ENCODE results near the gene CENPE. TPM values are rescaled to one million over a fixed set of nuclear protein-coding genes. Genes with fewer than 3 reads are reported as not detected.
A peak's percentile ranks its signal among the peaks of the same experiment; 100 is the strongest.

CENPE gene
- total RNA-seq, 2 experiments from 2014 or later, result 38.1 to 45.2 TPM

GRCh38 chr4:103095080-103095479 is 103.1 kb downstream of the CENPE start:
- CTCF ChIA-PET, result interaction anchor here (0.5 to 3.3 kb wide), 5 partner anchors 49 to 475 kb away, joined by 3 to 15 read pairs (median 3); no protein-coding TSS in a partner anchor
- Mint-ChIP-seq H3K27ac (no peak overlapping the region), H3K4me1 (ENCODE audit: low read depth) (peaks cover 37% of the 10 kb centered on the region), H3K4me3 (no peak overlapping the region), H3K36me3 (ENCODE audit: low read depth) (peaks cover 6% of the 10 kb centered on the region), H3K27me3 (ENCODE audit: low read depth) (no peaks in the 10 kb centered on the region), H3K9me3 (no peaks in the 10 kb centered on the region)
- DNase-seq, result no peak
- intact Hi-C loops (cut with micrococcal nuclease), result no loop called here

- CTCF ChIA-PET, result interaction anchor here (0.5 to 5.9 kb wide), 27 partner anchors 8 to 1211 kb away, joined by 3 to 69 read pairs (median 6); partner anchors contain the start of genes BDH2 and SLC9B2
- no peak for DNase-seq
- no peaks in the 10 kb centered on the region for H3K9me3 Mint-ChIP-seq
- H3K4me1 Mint-ChIP-seq (ENCODE audit: low read depth), result peaks cover 16% of the 10 kb centered on the region
- H3K4me3 Mint-ChIP-seq, result no peak overlapping the region
- H3K36me3 Mint-ChIP-seq (ENCODE audit: low read depth), result peaks cover 7% of the 10 kb centered on the region
- H3K27ac Mint-ChIP-seq, result no peak overlapping the region
- H3K27me3 Mint-ChIP-seq (ENCODE audit: low read depth), result no peaks in the 10 kb centered on the region
- intact Hi-C loops (cut with micrococcal nuclease), result loop anchor here (1.0 kb wide), 1 partner anchor 73 kb away; the partner anchor contains the start of gene SLC9B1
Observed at GRCh38 chr4:103092245-103092644, 105.9 kb downstream of the CENPE start.

- Mint-ChIP-seq H3K36me3 (ENCODE audit: low read depth) (peaks cover 13% of the 10 kb centered on the region), H3K27ac (no peak overlapping the region), H3K9me3 (no peaks in the 10 kb centered on the region), H3K4me1 (ENCODE audit: low read depth) (peaks cover 11% of the 10 kb centered on the region), H3K27me3 (ENCODE audit: low read depth) (no peaks in the 10 kb centered on the region), H3K4me3 (no peak overlapping the region)
- CTCF ChIA-PET, result interaction anchor here (0.5 to 5.9 kb wide), 37 partner anchors 8 to 1212 kb away, joined by 3 to 69 read pairs (median 5); partner anchors contain the start of genes BDH2 and SLC9B2
- intact Hi-C loops (cut with micrococcal nuclease), result loop anchor here (1.0 to 2.0 kb wide), 7 partner anchors 45 to 835 kb away; partner anchors contain the start of gene SLC9B1
- DNase-seq, result peak; percentile 62
Observed at GRCh38 chr4:103091601-103092223, 106.4 kb downstream of the CENPE start.

GRCh38 chr4:103089481-103089880 is 108.7 kb downstream of the CENPE start:
- no peak for DNase-seq
- Mint-ChIP-seq H3K27me3 (ENCODE audit: low read depth) (no peaks in the 10 kb centered on the region), H3K9me3 (no peaks in the 10 kb centered on the region), H3K4me1 (ENCODE audit: low read depth) (peaks cover 10% of the 10 kb centered on the region), H3K36me3 (ENCODE audit: low read depth) (peaks cover 14% of the 10 kb centered on the region), H3K27ac (no peak overlapping the region), H3K4me3 (no peak overlapping the region)
- CTCF ChIA-PET, result interaction anchor here (0.6 to 5.9 kb wide), 6 partner anchors 8 to 65 kb away, joined by 3 to 69 read pairs (median 7); partner anchors contain the start of gene BDH2
- intact Hi-C loops (cut with micrococcal nuclease), result no loop called here

- DNase-seq, result no peak
- peaks cover 1% of the 10 kb centered on the region for H3K4me1 Mint-ChIP-seq (ENCODE audit: low read depth)
- H3K27ac Mint-ChIP-seq, result no peak overlapping the region
- no peaks in the 10 kb centered on the region for H3K27me3 Mint-ChIP-seq (ENCODE audit: low read depth)
- no peak overlapping the region for H3K4me3 Mint-ChIP-seq
- intact Hi-C loops (cut with micrococcal nuclease), result no loop called here
- H3K36me3 Mint-ChIP-seq (ENCODE audit: low read depth), result peaks cover 11% of the 10 kb centered on the region
- CTCF ChIA-PET, result no interaction called here
- no peaks in the 10 kb centered on the region for H3K9me3 Mint-ChIP-seq
Observed at GRCh38 chr4:103086551-103086950, 111.6 kb downstream of the CENPE start.

GRCh38 chr4:103085555-103086196 is 112.5 kb downstream of the CENPE start:
- Mint-ChIP-seq H3K27ac (no peak overlapping the region), H3K9me3 (no peaks in the 10 kb centered on the region), H3K36me3 (ENCODE audit: low read depth) (peaks cover 10% of the 10 kb centered on the region), H3K27me3 (ENCODE audit: low read depth) (no peaks in the 10 kb centered on the region), H3K4me1 (ENCODE audit: low read depth) (no peaks in the 10 kb centered on the region), H3K4me3 (no peak overlapping the region)
- CTCF ChIA-PET, result no interaction called here
- DNase-seq, result no peak
- intact Hi-C loops (cut with micrococcal nuclease), result no loop called here

- no peak for DNase-seq
- Mint-ChIP-seq H3K36me3 (ENCODE audit: low read depth) (peaks cover 10% of the 10 kb centered on the region), H3K27ac (no peak overlapping the region), H3K27me3 (ENCODE audit: low read depth) (no peaks in the 10 kb centered on the region), H3K4me1 (ENCODE audit: low read depth) (peaks cover 30% of the 10 kb centered on the region), H3K9me3 (no peaks in the 10 kb centered on the region), H3K4me3 (no peak overlapping the region)
- CTCF ChIA-PET, result interaction anchor here (0.6 to 5.9 kb wide), 4 partner anchors 12 to 217 kb away, joined by 3 to 46 read pairs (median 6); partner anchors contain the start of gene BDH2
- intact Hi-C loops (cut with micrococcal nuclease), result loop anchor here (5.0 kb wide), 2 partner anchors 452 to 647 kb away; no protein-coding TSS in a partner anchor
Observed at GRCh38 chr4:103079621-103080020, 118.5 kb downstream of the CENPE start.

GRCh38 chr4:103076747-103077347 is 121.3 kb downstream of the CENPE start, which contains the start of gene SLC9B2:
SLC9B2 (minus strand) TSS chr4:103076761; CDS start chr4:103067550, 9,211 bp downstream.
- Mint-ChIP-seq H3K27me3 (ENCODE audit: low read depth) (no peaks in the 10 kb centered on the region), H3K4me3 (peak within 1 kb of the TSS; percentile 82), H3K36me3 (ENCODE audit: low read depth) (peaks cover 20% of the 10 kb centered on the region), H3K4me1 (ENCODE audit: low read depth) (peaks cover 47% of the 10 kb centered on the region), H3K9me3 (no peaks in the 10 kb centered on the region), H3K27ac (peak within 1 kb of the TSS; percentile 98)
- CTCF ChIA-PET, result interaction anchor here (1.5 to 2.7 kb wide), 2 partner anchors 15 to 23 kb away, joined by 6 to 11 read pairs; partner anchors contain the start of gene BDH2
- intact Hi-C loops (cut with micrococcal nuclease), result loop anchor here (1.0 to 5.0 kb wide), 9 partner anchors 22 to 732 kb away; partner anchors contain the start of genes BDH2, CENPE, CISD2 and MANBA
- peak; percentile 69 for DNase-seq

GRCh38 chr4:103075894-103076746 is 122.0 kb downstream of the CENPE start:
- Mint-ChIP-seq H3K9me3 (no peaks in the 10 kb centered on the region), H3K4me3 (peak overlapping the region; percentile 82), H3K27me3 (ENCODE audit: low read depth) (no peaks in the 10 kb centered on the region), H3K36me3 (ENCODE audit: low read depth) (peaks cover 20% of the 10 kb centered on the region), H3K4me1 (ENCODE audit: low read depth) (peaks cover 47% of the 10 kb centered on the region), H3K27ac (peak overlapping the region; percentile 98)
- intact Hi-C loops (cut with micrococcal nuclease), result loop anchor here (1.0 to 5.0 kb wide), 11 partner anchors 23 to 686 kb away; partner anchors contain the start of genes BDH2, CENPE, CISD2 and MANBA
- peak; percentile 62 for DNase-seq
- CTCF ChIA-PET, result interaction anchor here (0.7 to 2.7 kb wide), 4 partner anchors 15 to 31 kb away, joined by 3 to 11 read pairs (median 5); partner anchors contain the start of gene BDH2

- intact Hi-C loops (cut with micrococcal nuclease), result loop anchor here (1.0 to 5.0 kb wide), 5 partner anchors 29 to 643 kb away; partner anchors contain the start of gene SLC9B1
- Mint-ChIP-seq H3K36me3 (ENCODE audit: low read depth) (peaks cover 22% of the 10 kb centered on the region), H3K4me1 (ENCODE audit: low read depth) (peaks cover 50% of the 10 kb centered on the region), H3K4me3 (peak overlapping the region; percentile 82), H3K27me3 (ENCODE audit: low read depth) (no peaks in the 10 kb centered on the region), H3K27ac (peak overlapping the region; percentile 98), H3K9me3 (no peaks in the 10 kb centered on the region)
- DNase-seq, result no peak
- CTCF ChIA-PET, result interaction anchor here (0.7 to 2.7 kb wide), 4 partner anchors 16 to 30 kb away, joined by 3 to 11 read pairs (median 4); no protein-coding TSS in a partner anchor
Observed at GRCh38 chr4:103075435-103075893, 122.7 kb downstream of the CENPE start.

Data from activated naive CD4-positive, alpha-beta T cell treated with anti-CD3 and anti-CD28 coated beads for 36 hours (primary cell).